Measurements from ENCODE around the gene DRD2. TPM values are rescaled to one million over a fixed set of nuclear protein-coding genes. Genes with fewer than 3 reads are reported as not detected.

Gene DRD2
- total RNA-seq, 2 donors from 2014 or later, result 0.26 TPM; not detected in 1

- WGBS, 2 donors, result 42 to 50% methylated on average over 5 of the region's 5 CpGs
- H3K27me3 ChIP-seq, result peaks cover 0 to 24% of the 10 kb centered on the region in 2 donors
- no peak for ATAC-seq
- intact Hi-C loops (cut with DNase I), result no loop called here
- no peak overlapping the region for H3K4me3 ChIP-seq
- H3K36me3 ChIP-seq (replicated peaks in 1 of 2; ENCODE audit: insufficient read depth in 1 of 2, low read depth in 2 of 2), result no peaks in the 10 kb centered on the region
- no peak for DNase-seq
- TF ChIP-seq CTCF (IDR thresholded peaks at IDR 0.05) (no peak), POLR2A (IDR thresholded peaks at IDR 0.05) (no peak)
- H3K9me3 ChIP-seq, result no peaks in the 10 kb centered on the region
- no peak overlapping the region for H3K27ac ChIP-seq
- H3K4me1 ChIP-seq, result peaks cover 10% of the 10 kb centered on the region
Observed at GRCh38 chr11:113470233-113470632, 5.0 kb downstream of the DRD2 start.

GRCh38 chr11:113468726-113469345 lies 6.4 kb downstream of the DRD2 start:
- DNase-seq (no peak), ATAC-seq (no peak)
- TF ChIP-seq POLR2A (IDR thresholded peaks at IDR 0.05), result no peak
- TF ChIP-seq CTCF (IDR thresholded peaks at IDR 0.05), result no peak
- H3K27me3 ChIP-seq, result peaks cover 0 to 14% of the 10 kb centered on the region in 2 donors
- H3K4me3 ChIP-seq, result no peak overlapping the region
- intact Hi-C loops (cut with DNase I), result no loop called here
- no peaks in the 10 kb centered on the region for H3K9me3 ChIP-seq
- no peaks in the 10 kb centered on the region for H3K4me1 ChIP-seq
- H3K36me3 ChIP-seq (replicated peaks in 1 of 2; ENCODE audit: insufficient read depth in 1 of 2, low read depth in 2 of 2), result no peaks in the 10 kb centered on the region
- no peak overlapping the region for H3K27ac ChIP-seq
- 61 to 63% methylated on average over 8 of the region's 8 CpGs for WGBS, 2 donors

- TF ChIP-seq POLR2A (IDR thresholded peaks at IDR 0.05) (no peak), CTCF (IDR thresholded peaks at IDR 0.05) (no peak)
- Histone ChIP-seq H3K36me3 (replicated peaks in 1 of 2; ENCODE audit: insufficient read depth in 1 of 2, low read depth in 2 of 2) (no peaks in the 10 kb centered on the region), H3K9me3 (no peaks in the 10 kb centered on the region), H3K27ac (no peak overlapping the region), H3K4me3 (no peak overlapping the region), H3K4me1 (no peaks in the 10 kb centered on the region), H3K27me3 (peaks cover 0 to 10% of the 10 kb centered on the region in 2 donors)
- DNase-seq (no peak), ATAC-seq (no peak)
- 36 to 52% methylated on average over 2 of the region's 2 CpGs for WGBS, 2 donors
- intact Hi-C loops (cut with DNase I), result no loop called here
Observed at GRCh38 chr11:113467545-113467944, 7.7 kb downstream of the DRD2 start.

- H3K4me1 ChIP-seq, result no peaks in the 10 kb centered on the region
- H3K36me3 ChIP-seq (replicated peaks in 1 of 2; ENCODE audit: insufficient read depth in 1 of 2, low read depth in 2 of 2), result no peaks in the 10 kb centered on the region
- DNase-seq (no peak), ATAC-seq (no peak)
- no peaks in the 10 kb centered on the region for H3K27me3 ChIP-seq
- H3K27ac ChIP-seq, result no peak overlapping the region
- TF ChIP-seq CTCF (IDR thresholded peaks at IDR 0.05), result no peak
- TF ChIP-seq POLR2A (IDR thresholded peaks at IDR 0.05), result no peak
- H3K4me3 ChIP-seq, result no peak overlapping the region
- no peaks in the 10 kb centered on the region for H3K9me3 ChIP-seq
- intact Hi-C loops (cut with DNase I), result no loop called here
- WGBS, 2 donors, result 61 to 73% methylated on average over 3 of the region's 3 CpGs
Observed at GRCh38 chr11:113465786-113466185, 9.4 kb downstream of the DRD2 start.

GRCh38 chr11:113464416-113464815 lies 10.8 kb downstream of the DRD2 start:
- H3K27ac ChIP-seq, result no peak overlapping the region
- H3K27me3 ChIP-seq, result no peaks in the 10 kb centered on the region
- 61 to 71% methylated on average over 2 of the region's 2 CpGs for WGBS, 2 donors
- intact Hi-C loops (cut with DNase I), result no loop called here
- no peak overlapping the region for H3K4me3 ChIP-seq
- TF ChIP-seq POLR2A (IDR thresholded peaks at IDR 0.05), result no peak
- no peak for TF ChIP-seq CTCF (IDR thresholded peaks at IDR 0.05)
- no peaks in the 10 kb centered on the region for H3K9me3 ChIP-seq
- ATAC-seq (no peak), DNase-seq (no peak)
- H3K4me1 ChIP-seq, result no peaks in the 10 kb centered on the region
- H3K36me3 ChIP-seq (replicated peaks in 1 of 2; ENCODE audit: insufficient read depth in 1 of 2, low read depth in 2 of 2), result no peaks in the 10 kb centered on the region

Data from body of pancreas (tissue), 4 donors.